Panc1 (cell line): ENCODE measurements around the gene PLPPR2. TPM values are rescaled to one million over a fixed set of nuclear protein-coding genes. Genes with fewer than 3 reads are reported as not detected.

ENCODE experiments used
- ATAC-seq: fragments of 200-7000 bp; cut with Tn5 transposase; 2 replicates; pipeline ENCODE4 v1.9.1; 2020; ENCODE audit warnings: mild to moderate bottlenecking, moderate library complexity
- BruUV-seq: library from RNA; stranded (reverse); fragments of 400-500 nt; replicated peaks from 2 replicates; lab custom pipeline; 2021; lab: Mats Ljungman, UMichigan
- CTCF ChIA-PET: fragments of 300-600 bp; sonication (Branson Sonifier 250); formaldehyde crosslinking; loops from one replicate; lab custom pipeline; 2022; ENCODE audit warnings: antibody characterized with exemption; lab: Charles Lee
- POLR2A ChIA-PET: fragments of 300-600 bp; sonication (Branson Sonifier 250); formaldehyde crosslinking; loops from one replicate; lab custom pipeline; 2022; ENCODE audit warnings: antibody characterized with exemption; lab: Charles Lee
- DNase-seq: peaks from one replicate; pipeline ENCODE4 v3.0.0-alpha.2; 2010; ENCODE audit warnings: low read depth, low spot score
- H3K27ac ChIP-seq: 2 replicates; pipeline ENCODE4 v1.5.1; 2011; ENCODE audit warnings: mild to moderate bottlenecking, low read length, inconsistent platforms
- H3K27me3 ChIP-seq: fragments of 200-500 bp; sonication (Bioruptor generic); 2 replicates; pipeline ENCODE4 v1.6.0; 2014; ENCODE audit warnings: low read length, inconsistent platforms; ENCODE audit not compliant: control insufficient read depth, insufficient read depth
- H3K36me3 ChIP-seq: fragments of 200-500 bp; sonication (Bioruptor generic); 2 replicates; pipeline ENCODE4 v1.5.1; 2014; ENCODE audit warnings: inconsistent platforms, mild to moderate bottlenecking, low read length, moderate library complexity; ENCODE audit not compliant: control insufficient read depth, insufficient read depth
- H3K4me1 ChIP-seq: 2 replicates; pipeline ENCODE4 v1.5.1; 2011; ENCODE audit warnings: inconsistent platforms, mild to moderate bottlenecking, low read length, moderate library complexity; ENCODE audit not compliant: control insufficient read depth, insufficient read depth
- H3K4me3 ChIP-seq, 2 experiments: 2 replicates each; pipeline ENCODE4 v1.5.1; 2011 to 2012; ENCODE audit warnings: low read depth in 2 of 2, low read length in 2 of 2, mild to moderate bottlenecking in 2 of 2, inconsistent platforms in 1 of 2, moderate library complexity in 1 of 2
- H3K9me3 ChIP-seq: fragments of 200-500 bp; sonication (Bioruptor generic); 2 replicates; pipeline ENCODE4 v1.5.1; 2014; ENCODE audit warnings: low read depth, mild to moderate bottlenecking, inconsistent platforms, low read length, moderate library complexity; ENCODE audit not compliant: control insufficient read depth, insufficient read depth
- CTCF ChIP-seq: fragments of 450-650 bp; IDR thresholded peaks from 2 replicates; pipeline ENCODE4 v1.5.1; 2017; ENCODE audit warnings: mild to moderate bottlenecking
- POLR2AphosphoS5 ChIP-seq: IDR thresholded peaks from 2 replicates; pipeline ENCODE4 v1.6.1; 2012; ENCODE audit warnings: mild to moderate bottlenecking, low read depth, low read length, moderate library complexity
- REST ChIP-seq, 2 experiments: IDR thresholded peaks; 2 replicates each; pipeline ENCODE4 v1.6.1; 2011 to 2012; ENCODE audit warnings: low read depth in 2 of 2, control low read depth in 1 of 2, low read length in 1 of 2, mild to moderate bottlenecking in 1 of 2, moderate library complexity in 1 of 2; ENCODE audit not compliant: insufficient read depth in 1 of 2
- SIN3A ChIP-seq: IDR thresholded peaks from 2 replicates; pipeline ENCODE4 v1.6.1; 2012; ENCODE audit warnings: low read depth, mild to moderate bottlenecking, low read length, moderate library complexity, borderline replicate concordance; ENCODE audit not compliant: insufficient read depth
- TCF7L2 ChIP-seq: IDR thresholded peaks from 2 replicates; pipeline ENCODE4 v1.6.1; 2011; ENCODE audit warnings: mild to moderate bottlenecking, low read depth, low read length, inconsistent platforms
- in situ Hi-C: cut with HindIII; loops from 2 replicates; pipeline ENCODE4 v1.10.0; 2016; ENCODE audit warnings: low sequenced_read_pairs, low pct_unique_long_range_greater_than_20kb
- intact Hi-C: fragments of 100-400 bp; cut with micrococcal nuclease; formaldehyde crosslinking; loops from one replicate; pipeline ENCODE4 v1.10.0; 2022; ENCODE audit not compliant: unreplicated experiment
- total RNA-seq: library from RNA; stranded (reverse); gene quantifications from one replicate; pipeline ENCODE4 v1.2.1, GENCODE V29; 2021; ENCODE audit not compliant: unreplicated experiment

PLPPR2 gene
- total RNA-seq, 1 experiment from 2014 or later: 43.3 TPM

GRCh38 chr19:11321191-11322126 lies 33.8 kb upstream of the PLPPR2 start:
- Histone ChIP-seq H3K4me1 (peaks cover 15% of the 10 kb centered on the region), H3K27ac (no peak overlapping the region), H3K36me3 (no peaks in the 10 kb centered on the region), H3K4me3 (no peak overlapping the region), H3K27me3 (no peaks in the 10 kb centered on the region), H3K9me3 (no peaks in the 10 kb centered on the region)
- ChIA-PET POLR2A (no interaction called here), CTCF (interaction anchor here (0.6 kb wide), 1 partner anchor 10 kb away, joined by 12 read pairs; no protein-coding TSS in a partner anchor)
- no TSS peak for BruUV-seq
- intact Hi-C loops (no loop called here), in situ Hi-C loops (loop anchor here (25.0 kb wide), 1 partner anchor 241 kb away; the partner anchor contains the start of gene ELOF1)
- DNase-seq (no peak), ATAC-seq (no peak)
- TF ChIP-seq POLR2AphosphoS5 (0 out of 2 replicates have a peak, but pooled peaks have one; percentile 3), TCF7L2 (no peak)

GRCh38 chr19:11322269-11323024 lies 32.8 kb upstream of the PLPPR2 start:
- Histone ChIP-seq H3K36me3 (no peaks in the 10 kb centered on the region), H3K9me3 (no peaks in the 10 kb centered on the region), H3K27me3 (no peaks in the 10 kb centered on the region), H3K4me1 (peaks cover 15% of the 10 kb centered on the region), H3K4me3 (no peak overlapping the region), H3K27ac (no peak overlapping the region)
- in situ Hi-C loops: loop anchor here (25.0 kb wide), 1 partner anchor 240 kb away; the partner anchor contains the start of gene ELOF1
- intact Hi-C loops: no loop called here
- CTCF ChIA-PET: interaction anchor here (0.6 kb wide), 1 partner anchor 11 kb away, joined by 12 read pairs; no protein-coding TSS in a partner anchor
- no peak for ATAC-seq
- no peak for DNase-seq
- POLR2A ChIA-PET: no interaction called here
- TF ChIP-seq CTCF (no peak), POLR2AphosphoS5 (0 out of 2 replicates have a peak, but pooled peaks have one; percentile 27)
- BruUV-seq: no TSS peak

- no peak for DNase-seq
- in situ Hi-C loops: loop anchor here (25.0 kb wide), 1 partner anchor 239 kb away; the partner anchor contains the start of gene ELOF1
- H3K27ac ChIP-seq: peak overlapping the region; percentile 7; the same call in 1 of the 2 replicates
- no peaks in the 10 kb centered on the region; the same call in 1 of the 2 replicates for H3K36me3 ChIP-seq
- no peak overlapping the region for H3K4me3 ChIP-seq
- no peak for ATAC-seq
- peaks cover 15% of the 10 kb centered on the region for H3K4me1 ChIP-seq
- H3K27me3 ChIP-seq: no peaks in the 10 kb centered on the region
- no peaks in the 10 kb centered on the region for H3K9me3 ChIP-seq
- POLR2A ChIA-PET: no interaction called here
- CTCF ChIA-PET: interaction anchor here (0.5 kb wide), 1 partner anchor 172 kb away, joined by 4 read pairs; no protein-coding TSS in a partner anchor
- BruUV-seq: TSS peak; percentile 72
- intact Hi-C loops: no loop called here
- no peak for TF ChIP-seq TCF7L2
- TF ChIP-seq REST (IDR thresholded peaks at IDR 0.05; ENCODE audit: insufficient read depth in 1 of 2, low read depth in 2 of 2, low read length in 1 of 2): no peak
- TF ChIP-seq SIN3A: no peak
- no peak for TF ChIP-seq CTCF
- TF ChIP-seq POLR2AphosphoS5: no peak
Observed at GRCh38 chr19:11323601-11324078, 31.6 kb upstream of the PLPPR2 start.
